Psoas muscle (tissue), 8 donors: ENCODE results near the gene RORB. TPM values are rescaled to one million over a fixed set of nuclear protein-coding genes. Genes with fewer than 3 reads are reported as not detected.

Source experiments
- ATAC-seq, 4 donors: fragments of 200-7000 bp; cut with Tn5 transposase; one replicate each; pipeline ENCODE4 v1.9.1; 2020; ENCODE audit warnings: moderate library complexity in 3 of 4, mild to moderate bottlenecking in 2 of 4
- DNase-seq, 2 donors: peaks; one replicate each; pipeline ENCODE4 v3.0.0-alpha.2; 2020
- H3K27ac ChIP-seq: fragments of 200-600 bp; one replicate; pipeline ENCODE4 v1.8.0; 2022
- H3K27me3 ChIP-seq, 3 donors: fragments of 200-600 bp in 1 of 3; one replicate each; pipeline versions ENCODE4 v1.6.1 to v1.8.0; 2013 to 2022; ENCODE audit warnings: low read length in 2 of 3, mild to moderate bottlenecking in 2 of 3, moderate library complexity in 1 of 3; ENCODE audit not compliant: insufficient read depth in 3 of 3
- H3K36me3 ChIP-seq, 2 donors: fragments of 200-600 bp in 1 of 2; one replicate each; pipeline versions ENCODE4 v1.6.1 to v1.8.0; 2013 to 2022; ENCODE audit warnings: low read depth in 1 of 2, mild to moderate bottlenecking in 1 of 2, moderate library complexity in 1 of 2; ENCODE audit not compliant: insufficient read depth in 1 of 2
- H3K4me1 ChIP-seq: fragments of 200-600 bp; one replicate; pipeline ENCODE4 v1.8.0; 2022
- H3K4me3 ChIP-seq: fragments of 200-600 bp; one replicate; pipeline ENCODE4 v1.8.0; 2022; ENCODE audit warnings: mild to moderate bottlenecking
- H3K9me3 ChIP-seq: fragments of 200-600 bp; one replicate; pipeline ENCODE4 v1.8.0; 2022
- WGBS, 3 donors: extraction: QIAGEN DNeasy Blood & Tissue Kit; methylation state at CpG; one replicate each; pipeline versions ENCODE4 v1.1.6 to v1.1.7; 2013; 5-methylcytosine and 5-hydroxymethylcytosine counted together
- intact Hi-C, 2 donors: fragments of 100-400 bp; cut with DNase I; formaldehyde crosslinking; loops; one replicate each; pipeline versions ENCODE4 v1.11.0 to v1.14.2; 2022
- polyA plus RNA-seq, 3 donors: library from polyadenylated mRNA; stranded (reverse); fragments of 200-250 nt; gene quantifications; one replicate each; pipeline ENCODE4 v1.2.3, GENCODE V29; 2013
- total RNA-seq, 4 donors: library from RNA; stranded (reverse); fragmentation: NEBNext Ultra II Directional in 2 of 4; extraction: Animal tissue kit (Norgen Biotek cat#: 25700) in 2 of 4; gene quantifications; one replicate each; pipeline versions ENCODE4 v1.2.1 to v1.2.4, GENCODE V29; 2021 to 2023
- TF ChIP-seq, protein P1 (sequence below): fragments of 200-600 bp; IDR thresholded peaks from one replicate; pipeline ENCODE4 v1.8.0; 2022; ENCODE audit warnings: antibody characterized with exemption
- donor health status: healthy with polysubstance abuse.
- donor health status: DM: no; HTN: no; CAD: no; lungs with moderate emphysema.
- donor health status: Bipolar disorder and iron deficiency.
- donor health status: healthy.
- donor health status: DM: yes; HTN: yes; CAD: no.
- donor health status: DM: no; HTN: no; CAD: no.
- donor health status: DM: no; HTN: no; CAD: no.
- donor health status: DM: yes; HTN: yes; CAD: no.

Gene RORB
- total and polyA plus RNA-seq, 7 donors = under 0.01 to 0.10 (median 0.02) TPM; not detected in 1

DNA sequence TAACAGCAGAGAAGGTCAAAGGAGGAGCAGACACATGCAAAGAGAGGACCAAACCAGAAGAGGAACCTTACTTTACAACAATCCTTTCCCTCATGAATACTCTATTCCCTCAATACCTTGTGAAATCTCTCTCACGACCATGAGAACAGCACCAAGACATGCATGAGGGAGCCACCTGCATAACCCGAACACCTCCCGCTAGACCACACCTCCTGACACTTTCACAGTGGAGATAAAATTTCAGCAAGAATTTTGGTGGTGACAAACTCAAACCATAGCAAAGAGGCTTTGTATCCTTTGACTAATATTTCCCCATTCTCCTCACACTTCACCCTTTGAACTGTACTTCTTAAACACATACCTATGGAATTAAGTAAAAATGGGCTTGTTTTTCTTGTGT is 101.7 kb downstream of the RORB start:
- no peak for DNase-seq
- H3K27me3 ChIP-seq = peaks cover 0 to 3% (median 0%) of the 10 kb centered on the region in 3 donors
- H3K27ac ChIP-seq = no peak overlapping the region
- no peak overlapping the region for H3K4me3 ChIP-seq
- H3K36me3 ChIP-seq = no peaks in the 10 kb centered on the region
- intact Hi-C loops = no loop called here
- H3K4me1 ChIP-seq = no peaks in the 10 kb centered on the region
- no peak for ATAC-seq
- 71 to 76% (median 73%) methylated on average over 3 of the region's 3 CpGs for WGBS, 3 donors
- TF ChIP-seq, protein P1, sequence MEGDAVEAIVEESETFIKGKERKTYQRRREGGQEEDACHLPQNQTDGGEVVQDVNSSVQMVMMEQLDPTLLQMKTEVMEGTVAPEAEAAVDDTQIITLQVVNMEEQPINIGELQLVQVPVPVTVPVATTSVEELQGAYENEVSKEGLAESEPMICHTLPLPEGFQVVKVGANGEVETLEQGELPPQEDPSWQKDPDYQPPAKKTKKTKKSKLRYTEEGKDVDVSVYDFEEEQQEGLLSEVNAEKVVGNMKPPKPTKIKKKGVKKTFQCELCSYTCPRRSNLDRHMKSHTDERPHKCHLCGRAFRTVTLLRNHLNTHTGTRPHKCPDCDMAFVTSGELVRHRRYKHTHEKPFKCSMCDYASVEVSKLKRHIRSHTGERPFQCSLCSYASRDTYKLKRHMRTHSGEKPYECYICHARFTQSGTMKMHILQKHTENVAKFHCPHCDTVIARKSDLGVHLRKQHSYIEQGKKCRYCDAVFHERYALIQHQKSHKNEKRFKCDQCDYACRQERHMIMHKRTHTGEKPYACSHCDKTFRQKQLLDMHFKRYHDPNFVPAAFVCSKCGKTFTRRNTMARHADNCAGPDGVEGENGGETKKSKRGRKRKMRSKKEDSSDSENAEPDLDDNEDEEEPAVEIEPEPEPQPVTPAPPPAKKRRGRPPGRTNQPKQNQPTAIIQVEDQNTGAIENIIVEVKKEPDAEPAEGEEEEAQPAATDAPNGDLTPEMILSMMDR = no peak
- H3K9me3 ChIP-seq = no peaks in the 10 kb centered on the region

DNA sequence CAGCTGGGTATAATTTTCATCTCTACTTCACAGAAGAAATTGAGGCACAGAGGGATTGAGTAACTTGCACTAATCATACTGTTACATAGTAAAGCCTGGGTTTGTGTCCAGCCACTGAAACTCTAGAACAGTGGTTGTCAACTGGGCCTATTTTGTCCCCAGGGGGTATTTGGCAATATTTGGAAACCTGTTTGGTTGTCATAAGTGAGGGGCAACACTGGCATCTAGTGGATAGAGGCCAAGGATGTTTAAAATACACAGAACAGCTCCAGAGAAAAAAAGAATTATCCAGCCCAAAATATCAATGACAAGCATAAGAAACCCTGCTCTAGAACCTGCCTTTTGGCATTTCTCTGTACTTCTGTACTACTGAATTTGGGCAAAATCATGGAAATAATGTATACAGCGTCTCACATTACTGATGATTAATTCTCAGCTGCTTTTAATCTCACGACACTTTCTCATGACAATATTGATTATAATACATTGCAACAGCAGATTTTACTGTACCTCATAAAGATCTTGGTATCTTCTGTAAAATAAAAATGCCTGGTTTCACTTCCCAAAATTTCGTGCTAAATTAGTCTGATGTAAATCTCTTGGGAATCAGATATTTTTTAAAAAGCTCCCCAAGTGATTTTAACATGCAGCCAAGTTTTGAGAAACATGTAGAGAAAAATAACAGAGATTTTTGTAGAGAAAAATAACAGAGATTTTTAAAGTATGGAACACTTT is 112.7 kb downstream of the RORB start:
- Histone ChIP-seq H3K4me3 (no peak overlapping the region), H3K36me3 (no peaks in the 10 kb centered on the region), H3K4me1 (no peaks in the 10 kb centered on the region), H3K27ac (no peak overlapping the region), H3K27me3 (peaks cover 0 to 4% (median 0%) of the 10 kb centered on the region in 3 donors), H3K9me3 (no peaks in the 10 kb centered on the region)
- 47 to 53% (median 47%) methylated on average over 3 of the region's 3 CpGs for WGBS, 3 donors
- intact Hi-C loops = no loop called here
- TF ChIP-seq, protein P1 = no peak
- ATAC-seq (no peak), DNase-seq (no peak)

DNA sequence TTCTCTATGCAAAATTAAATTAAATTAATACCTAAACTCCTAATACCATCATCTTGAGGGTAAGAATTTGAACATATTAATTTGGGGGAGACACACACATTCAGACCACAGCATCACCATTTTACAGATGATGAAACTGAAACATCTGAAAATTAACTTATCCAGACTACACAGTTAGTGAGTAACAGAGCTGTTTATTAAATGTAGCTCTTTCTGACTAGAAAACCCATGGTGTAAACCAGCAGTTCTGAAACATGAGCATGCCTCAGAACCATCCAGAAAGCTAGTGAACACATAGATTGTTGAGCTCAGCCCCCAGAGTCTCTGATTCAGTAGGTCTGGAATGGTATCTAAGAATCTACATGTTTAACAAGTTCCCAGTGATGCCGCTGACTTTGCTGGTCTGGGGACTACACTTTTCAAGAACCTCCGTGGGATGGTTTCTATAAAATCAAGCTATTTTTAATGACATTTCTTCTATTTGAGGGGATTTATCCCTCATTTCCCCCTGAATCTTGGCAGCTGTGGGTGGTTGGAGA is 113.5 kb downstream of the RORB start:
- ATAC-seq (no peak), DNase-seq (no peak)
- Histone ChIP-seq H3K27me3 (peaks cover 0 to 4% (median 0%) of the 10 kb centered on the region in 3 donors), H3K27ac (no peak overlapping the region), H3K4me3 (no peak overlapping the region), H3K4me1 (no peaks in the 10 kb centered on the region), H3K9me3 (no peaks in the 10 kb centered on the region), H3K36me3 (no peaks in the 10 kb centered on the region)
- intact Hi-C loops = no loop called here
- 75 to 77% (median 77%) methylated on average over 2 of the region's 2 CpGs for WGBS, 3 donors
- TF ChIP-seq, protein P1 = no peak

DNA sequence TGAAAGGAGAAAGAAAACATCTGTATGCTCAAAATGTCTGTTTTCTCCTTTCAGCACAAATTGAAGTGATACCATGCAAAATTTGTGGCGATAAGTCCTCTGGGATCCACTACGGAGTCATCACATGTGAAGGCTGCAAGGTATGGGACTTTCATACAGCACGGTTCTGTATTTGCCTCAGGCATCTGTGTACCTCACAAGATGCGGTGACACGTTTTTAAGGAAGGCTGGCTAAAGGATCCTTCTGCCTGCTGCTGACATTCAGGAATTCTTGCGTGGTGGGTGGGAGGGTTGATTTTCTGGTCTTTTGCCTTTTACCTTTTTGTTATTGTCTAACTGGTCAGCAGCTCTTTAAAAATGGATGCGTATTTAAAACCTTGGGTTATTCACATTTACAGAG is 133.1 kb downstream of the RORB start:
- intact Hi-C loops = no loop called here

More for the DNA sequence above, 133.1 kb downstream of the RORB start:
- WGBS, 3 donors = 57 to 61% (median 60%) methylated on average over 7 of the region's 7 CpGs
- Histone ChIP-seq H3K4me1 (no peaks in the 10 kb centered on the region), H3K36me3 (no peaks in the 10 kb centered on the region), H3K9me3 (no peaks in the 10 kb centered on the region), H3K27me3 (no peaks in the 10 kb centered on the region), H3K4me3 (no peak overlapping the region), H3K27ac (no peak overlapping the region)
- no peak for DNase-seq
- TF ChIP-seq, protein P1 = no peak
- ATAC-seq = no peak
